Liver (tissue), 9 donors: ENCODE data around the gene RELN. TPM values are rescaled to one million over a fixed set of nuclear protein-coding genes. Genes with fewer than 3 reads are reported as not detected.

Experiments used
- DNase-seq: peaks from one replicate; pipeline ENCODE4 v3.0.0-alpha.2; 2017; ENCODE audit warnings: low spot score
- H3K27ac ChIP-seq, 2 donors: one replicate each; pipeline ENCODE4 v1.7.0; 2013; ENCODE audit warnings: inconsistent platforms in 2 of 2, low read length in 2 of 2, control low read depth in 1 of 2, low read depth in 1 of 2, mild to moderate bottlenecking in 1 of 2
- H3K27me3 ChIP-seq, 4 donors: one replicate each; pipeline versions ENCODE4 v1.6.1 to v1.7.0; 2013; ENCODE audit warnings: low read length in 3 of 4, inconsistent platforms in 1 of 4, mild to moderate bottlenecking in 1 of 4, moderate library complexity in 1 of 4; ENCODE audit not compliant: control insufficient read depth in 4 of 4, insufficient read depth in 4 of 4
- H3K36me3 ChIP-seq, 4 donors: one replicate each; pipeline versions ENCODE4 v1.6.1 to v1.7.0; 2013; ENCODE audit warnings: low read length in 3 of 4, mild to moderate bottlenecking in 3 of 4, low read depth in 1 of 4, moderate library complexity in 1 of 4; ENCODE audit not compliant: control insufficient read depth in 4 of 4, insufficient read depth in 3 of 4
- H3K4me1 ChIP-seq, 4 donors: one replicate each; pipeline versions ENCODE4 v1.6.1 to v1.7.0; 2013; ENCODE audit warnings: low read length in 3 of 4, mild to moderate bottlenecking in 3 of 4, moderate library complexity in 1 of 4; ENCODE audit not compliant: control insufficient read depth in 4 of 4, insufficient read depth in 4 of 4
- H3K4me3 ChIP-seq, 3 donors: one replicate each; pipeline versions ENCODE4 v1.6.1 to v1.7.0; 2013; ENCODE audit warnings: low read length in 3 of 3, control low read depth in 1 of 3, low read depth in 1 of 3, mild to moderate bottlenecking in 1 of 3
- H3K9ac ChIP-seq, 2 donors: one replicate each; pipeline ENCODE4 v1.7.0; 2013; ENCODE audit warnings: low read length in 2 of 2, mild to moderate bottlenecking in 2 of 2, moderate library complexity in 2 of 2, control low read depth in 1 of 2, low read depth in 1 of 2
- H3K9me3 ChIP-seq, 4 donors: one replicate each; pipeline versions ENCODE4 v1.6.1 to v1.7.0; 2013; ENCODE audit warnings: low read length in 3 of 4; ENCODE audit not compliant: control insufficient read depth in 4 of 4
- EGR1 ChIP-seq, 2 donors: IDR thresholded peaks; 2 replicates each; pipeline ENCODE4 v1.6.1; 2016 to 2018; ENCODE audit warnings: antibody characterized with exemption in 2 of 2, low read depth in 2 of 2
- FOXA1 ChIP-seq: IDR thresholded peaks from 2 replicates; pipeline ENCODE4 v1.6.1; 2016; ENCODE audit warnings: antibody characterized with exemption
- FOXA2 ChIP-seq: IDR thresholded peaks from 2 replicates; pipeline ENCODE4 v1.6.1; 2016; ENCODE audit warnings: antibody characterized with exemption
- HNF4A ChIP-seq, 2 donors: conservative IDR thresholded peaks; 2 replicates each; pipeline ENCODE4 v1.6.1; 2016; ENCODE audit warnings: antibody characterized with exemption in 2 of 2, mild to moderate bottlenecking in 2 of 2
- HNF4G ChIP-seq: IDR thresholded peaks from 2 replicates; pipeline ENCODE4 v1.6.1; 2016; ENCODE audit warnings: antibody characterized with exemption
- RAD21 ChIP-seq, 2 donors: IDR thresholded peaks; 2 replicates each; pipeline ENCODE4 v1.6.1; 2016; ENCODE audit warnings: antibody characterized with exemption in 2 of 2, mild to moderate bottlenecking in 2 of 2
- REST ChIP-seq: IDR thresholded peaks from 2 replicates; pipeline ENCODE4 v1.6.1; 2016; ENCODE audit warnings: antibody characterized with exemption, mild to moderate bottlenecking
- RXRA ChIP-seq, 2 donors: IDR thresholded peaks; 2 replicates each; pipeline ENCODE4 v1.6.1; 2017 to 2018; ENCODE audit warnings: antibody characterized with exemption in 2 of 2, mild to moderate bottlenecking in 1 of 2
- TAF1 ChIP-seq: conservative IDR thresholded peaks from 2 replicates; pipeline ENCODE4 v1.6.1; 2016; ENCODE audit warnings: antibody characterized with exemption, mild to moderate bottlenecking
- YY1 ChIP-seq: IDR thresholded peaks from 2 replicates; pipeline ENCODE4 v1.6.1; 2016; ENCODE audit warnings: antibody characterized with exemption, mild to moderate bottlenecking
- WGBS: extraction: QIAGEN DNeasy Blood & Tissue Kit; methylation state at CpG from one replicate; pipeline ENCODE4 v1.1.7; 2013; 5-methylcytosine and 5-hydroxymethylcytosine counted together
- polyA plus RNA-seq, 2 donors: library from polyadenylated mRNA; stranded (reverse) in 1 of 2; unstranded in 1 of 2; fragments of 200-250 nt in 1 of 2; fragments of >200 nt in 1 of 2; fragmentation: Nextera tagmentation in 1 of 2; extraction: Ambion mirVana in 1 of 2; gene quantifications; one replicate each; pipeline versions ENCODE4 v1.2.1 to v1.2.3, GENCODE V29; 2013 to 2015
- total RNA-seq, 2 donors: library from RNA; depleted of rRNA; stranded (reverse); fragments of >200 nt; gene quantifications; one replicate each; pipeline ENCODE4 v1.2.3, GENCODE V29; 2014
- TF ChIP-seq, protein P1 (sequence below): IDR thresholded peaks from 2 replicates; pipeline ENCODE4 v1.6.1; 2016; ENCODE audit warnings: antibody characterized with exemption
- TF ChIP-seq, protein P2 (sequence below): IDR thresholded peaks from 2 replicates; pipeline ENCODE4 v1.6.1; 2016; ENCODE audit warnings: antibody characterized with exemption
- TF ChIP-seq, protein P3 (sequence below): fragments of 150-350 bp; IDR thresholded peaks from 2 replicates; pipeline ENCODE4 v1.5.1; 2017; ENCODE audit warnings: improper control_type of control experiment, low read depth, low read length; ENCODE audit not compliant: missing input control
- donor health status: healthy.
- donor health status: healthy.
- donor health status: healthy.
- donor health status: healthy.
- donor health status: healthy.

RELN gene
- total and polyA plus RNA-seq, 4 donors, result 10.0 to 69.8 (median 28.4) TPM

DNA sequence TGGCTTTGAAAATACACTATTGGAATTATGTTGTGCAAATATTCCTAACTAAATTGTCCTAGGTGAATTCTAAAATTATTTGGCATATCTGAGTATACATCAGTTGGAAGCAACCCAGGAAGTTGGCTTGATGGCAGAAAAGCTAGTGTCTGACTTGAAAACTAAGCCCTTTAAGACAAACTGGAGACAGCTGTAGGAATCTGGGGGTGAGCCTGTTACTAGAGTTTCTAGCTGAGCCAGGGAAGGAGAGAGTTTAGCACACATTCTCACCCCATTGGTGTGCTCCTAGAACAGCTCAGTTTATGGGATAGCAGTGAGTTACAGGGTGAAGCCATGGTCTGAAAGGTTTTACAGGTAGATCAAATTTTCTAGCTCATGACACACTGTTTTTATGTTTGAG is 333.2 kb downstream of the RELN start:
- no peaks in the 10 kb centered on the region for H3K9me3 ChIP-seq
- H3K9ac ChIP-seq, result no peak overlapping the region
- H3K27me3 ChIP-seq, result no peaks in the 10 kb centered on the region
- H3K4me3 ChIP-seq, result no peak overlapping the region
- no peak overlapping the region for H3K27ac ChIP-seq
- TF ChIP-seq RAD21 (IDR thresholded peaks at IDR 0.05) (no peak), YY1 (no peak), FOXA2 (no peak), EGR1 (IDR thresholded peaks at IDR 0.05; ENCODE audit: low read depth in 2 of 2) (no peak), HNF4G (no peak), RXRA (IDR thresholded peaks at IDR 0.05) (no peak), FOXA1 (no peak), HNF4A (conservative IDR thresholded peaks at IDR 0.05) (no peak), REST (no peak)
- TF ChIP-seq, protein P1, sequence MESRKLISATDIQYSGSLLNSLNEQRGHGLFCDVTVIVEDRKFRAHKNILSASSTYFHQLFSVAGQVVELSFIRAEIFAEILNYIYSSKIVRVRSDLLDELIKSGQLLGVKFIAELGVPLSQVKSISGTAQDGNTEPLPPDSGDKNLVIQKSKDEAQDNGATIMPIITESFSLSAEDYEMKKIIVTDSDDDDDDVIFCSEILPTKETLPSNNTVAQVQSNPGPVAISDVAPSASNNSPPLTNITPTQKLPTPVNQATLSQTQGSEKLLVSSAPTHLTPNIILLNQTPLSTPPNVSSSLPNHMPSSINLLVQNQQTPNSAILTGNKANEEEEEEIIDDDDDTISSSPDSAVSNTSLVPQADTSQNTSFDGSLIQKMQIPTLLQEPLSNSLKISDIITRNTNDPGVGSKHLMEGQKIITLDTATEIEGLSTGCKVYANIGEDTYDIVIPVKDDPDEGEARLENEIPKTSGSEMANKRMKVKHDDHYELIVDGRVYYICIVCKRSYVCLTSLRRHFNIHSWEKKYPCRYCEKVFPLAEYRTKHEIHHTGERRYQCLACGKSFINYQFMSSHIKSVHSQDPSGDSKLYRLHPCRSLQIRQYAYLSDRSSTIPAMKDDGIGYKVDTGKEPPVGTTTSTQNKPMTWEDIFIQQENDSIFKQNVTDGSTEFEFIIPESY, result no peak
- TF ChIP-seq, protein P2, sequence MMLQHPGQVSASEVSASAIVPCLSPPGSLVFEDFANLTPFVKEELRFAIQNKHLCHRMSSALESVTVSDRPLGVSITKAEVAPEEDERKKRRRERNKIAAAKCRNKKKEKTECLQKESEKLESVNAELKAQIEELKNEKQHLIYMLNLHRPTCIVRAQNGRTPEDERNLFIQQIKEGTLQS, result no peak
- TF ChIP-seq, protein P3, sequence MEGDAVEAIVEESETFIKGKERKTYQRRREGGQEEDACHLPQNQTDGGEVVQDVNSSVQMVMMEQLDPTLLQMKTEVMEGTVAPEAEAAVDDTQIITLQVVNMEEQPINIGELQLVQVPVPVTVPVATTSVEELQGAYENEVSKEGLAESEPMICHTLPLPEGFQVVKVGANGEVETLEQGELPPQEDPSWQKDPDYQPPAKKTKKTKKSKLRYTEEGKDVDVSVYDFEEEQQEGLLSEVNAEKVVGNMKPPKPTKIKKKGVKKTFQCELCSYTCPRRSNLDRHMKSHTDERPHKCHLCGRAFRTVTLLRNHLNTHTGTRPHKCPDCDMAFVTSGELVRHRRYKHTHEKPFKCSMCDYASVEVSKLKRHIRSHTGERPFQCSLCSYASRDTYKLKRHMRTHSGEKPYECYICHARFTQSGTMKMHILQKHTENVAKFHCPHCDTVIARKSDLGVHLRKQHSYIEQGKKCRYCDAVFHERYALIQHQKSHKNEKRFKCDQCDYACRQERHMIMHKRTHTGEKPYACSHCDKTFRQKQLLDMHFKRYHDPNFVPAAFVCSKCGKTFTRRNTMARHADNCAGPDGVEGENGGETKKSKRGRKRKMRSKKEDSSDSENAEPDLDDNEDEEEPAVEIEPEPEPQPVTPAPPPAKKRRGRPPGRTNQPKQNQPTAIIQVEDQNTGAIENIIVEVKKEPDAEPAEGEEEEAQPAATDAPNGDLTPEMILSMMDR, result no peak
- no peak for DNase-seq
- H3K36me3 ChIP-seq, result no peaks in the 10 kb centered on the region
- peaks cover 0 to 2% (median 0%) of the 10 kb centered on the region in 4 donors for H3K4me1 ChIP-seq

GRCh38 chr7:103651593-103652377 is 337.7 kb downstream of the RELN start:
- no peaks in the 10 kb centered on the region for H3K27me3 ChIP-seq
- no peak for DNase-seq
- WGBS, result 47% methylated on average over 3 of the region's 3 CpGs
- H3K36me3 ChIP-seq, result no peaks in the 10 kb centered on the region
- H3K9me3 ChIP-seq, result peaks cover 0 to 2% (median 0%) of the 10 kb centered on the region in 4 donors
- no peaks in the 10 kb centered on the region for H3K4me1 ChIP-seq
- no peak overlapping the region for H3K9ac ChIP-seq
- no peak overlapping the region for H3K27ac ChIP-seq
- no peak overlapping the region for H3K4me3 ChIP-seq
- no peak for TF ChIP-seq FOXA2
- TF ChIP-seq HNF4A (conservative IDR thresholded peaks at IDR 0.05), result no peak
- TF ChIP-seq, protein P2, result no peak
- TF ChIP-seq, protein P3, result no peak
- TF ChIP-seq REST, result no peak
- TF ChIP-seq YY1, result no peak
- TF ChIP-seq TAF1, result no peak
- TF ChIP-seq, protein P1, result no peak
